SK-N-SH treated with all-trans-retinoic acid at 6 μM for 48 hours (cell line): Measurements from ENCODE around the gene RAN.
"Not testable (repeated sequence)": the region's sequence is repeated elsewhere in the genome, so short reads cannot be mapped to it uniquely, and the experiment has no call there.

ENCODE experiments used
- ATAC-seq: fragments of 200-7000 bp; cut with Tn5 transposase; 3 replicates; pipeline ENCODE4 v1.9.1; 2020; ENCODE audit warnings: mild to moderate bottlenecking, moderate library complexity
- ARNTL ChIP-seq: fragments of 450-650 bp; formaldehyde crosslinking; IDR thresholded peaks from 2 replicates; pipeline ENCODE4 v1.5.0; 2020; ENCODE audit warnings: low read depth, mild to moderate bottlenecking, moderate library complexity, borderline replicate concordance
- BACH2 ChIP-seq: fragments of 250-450 bp; sonication (Bioruptor Pico); IDR thresholded peaks from 2 replicates; pipeline ENCODE4 v1.9.0; 2021; ENCODE audit warnings: mild to moderate bottlenecking, borderline replicate concordance
- CSDC2 ChIP-seq: fragments of 250-450 bp; sonication (Bioruptor Pico); IDR thresholded peaks from 2 replicates; pipeline ENCODE4 v1.5.0; 2020; ENCODE audit warnings: mild to moderate bottlenecking, moderate library complexity
- ESRRG ChIP-seq: fragments of 250-450 bp; sonication (Bioruptor Pico); IDR thresholded peaks from 2 replicates; pipeline ENCODE4 v1.6.1; 2021; ENCODE audit warnings: mild to moderate bottlenecking
- GLIS3 ChIP-seq: fragments of 250-450 bp; sonication (Bioruptor Pico); IDR thresholded peaks from 2 replicates; pipeline ENCODE4 v1.5.0; 2020; ENCODE audit warnings: mild to moderate bottlenecking, moderate library complexity
- ISL1 ChIP-seq: fragments of 250-450 bp; sonication (Bioruptor Pico); IDR thresholded peaks from 2 replicates; pipeline ENCODE4 v2.1.2; 2022; ENCODE audit warnings: mild to moderate bottlenecking, moderate library complexity
- OSR1 ChIP-seq: fragments of 250-450 bp; sonication (Bioruptor Pico); IDR thresholded peaks from 2 replicates; pipeline ENCODE4 v1.8.0; 2022; ENCODE audit warnings: moderate library complexity, mild to moderate bottlenecking, inconsistent platforms
- PPARA ChIP-seq: fragments of 250-450 bp; sonication (Bioruptor Pico); IDR thresholded peaks from 2 replicates; pipeline ENCODE4 v1.5.0; 2020; ENCODE audit warnings: mild to moderate bottlenecking, borderline replicate concordance
- SNAI2 ChIP-seq: fragments of 250-450 bp; sonication (Bioruptor Pico); IDR thresholded peaks from 2 replicates; pipeline ENCODE4 v1.5.0; 2020; ENCODE audit warnings: mild to moderate bottlenecking, moderate library complexity
- TOX ChIP-seq: fragments of 250-450 bp; sonication (Bioruptor Pico); IDR thresholded peaks from 2 replicates; pipeline ENCODE4 v1.8.0; 2021; ENCODE audit warnings: mild to moderate bottlenecking, moderate library complexity, borderline replicate concordance
- ZC3H10 ChIP-seq: fragments of 250-450 bp; sonication (Bioruptor Pico); IDR thresholded peaks from 2 replicates; pipeline ENCODE4 v1.5.1; 2021; ENCODE audit warnings: mild to moderate bottlenecking, moderate library complexity
- ZFP3 ChIP-seq: fragments of 250-450 bp; sonication (Bioruptor Pico); IDR thresholded peaks from 2 replicates; pipeline ENCODE4 v1.5.0; 2020; ENCODE audit warnings: mild to moderate bottlenecking, moderate library complexity
- ZNF565 ChIP-seq: fragments of 450-650 bp; formaldehyde crosslinking; conservative IDR thresholded peaks from 2 replicates; pipeline ENCODE4 v1.5.0; 2020; ENCODE audit warnings: low read depth, mild to moderate bottlenecking, moderate library complexity
- ZNF70 ChIP-seq: fragments of 450-650 bp; formaldehyde crosslinking; IDR thresholded peaks from 2 replicates; pipeline ENCODE4 v1.5.0; 2020; ENCODE audit warnings: mild to moderate bottlenecking, moderate library complexity
- ZNF8 ChIP-seq: fragments of 450-650 bp; formaldehyde crosslinking; IDR thresholded peaks from 2 replicates; pipeline ENCODE4 v1.5.0; 2020; ENCODE audit warnings: mild to moderate bottlenecking, moderate library complexity
- TF ChIP-seq, protein P1 (sequence below): fragments of 250-450 bp; sonication (Bioruptor Pico); IDR thresholded peaks from 2 replicates; pipeline ENCODE4 v1.8.0; 2021; ENCODE audit warnings: low read depth, mild to moderate bottlenecking, moderate library complexity, borderline replicate concordance
- TF ChIP-seq, protein P2 (sequence below): fragments of 250-450 bp; sonication (Bioruptor Pico); IDR thresholded peaks from 2 replicates; pipeline ENCODE4 v1.8.0; 2020; ENCODE audit warnings: mild to moderate bottlenecking, moderate library complexity, borderline replicate concordance
- TF ChIP-seq, protein P3 (sequence below): fragments of 250-450 bp; sonication (Bioruptor Pico); IDR thresholded peaks from 2 replicates; pipeline ENCODE4 v1.5.1; 2021; ENCODE audit warnings: mild to moderate bottlenecking, moderate library complexity
- TF ChIP-seq, protein P4 (sequence below): fragments of 250-450 bp; sonication (Bioruptor Pico); IDR thresholded peaks from 2 replicates; pipeline ENCODE4 v1.5.1; 2020; ENCODE audit warnings: low read depth, mild to moderate bottlenecking, moderate library complexity
- TF ChIP-seq, protein P5 (sequence below): fragments of 250-450 bp; sonication (Bioruptor Pico); IDR thresholded peaks from 2 replicates; pipeline ENCODE4 v1.5.0; 2020; ENCODE audit warnings: mild to moderate bottlenecking, moderate library complexity

Gene RAN

DNA sequence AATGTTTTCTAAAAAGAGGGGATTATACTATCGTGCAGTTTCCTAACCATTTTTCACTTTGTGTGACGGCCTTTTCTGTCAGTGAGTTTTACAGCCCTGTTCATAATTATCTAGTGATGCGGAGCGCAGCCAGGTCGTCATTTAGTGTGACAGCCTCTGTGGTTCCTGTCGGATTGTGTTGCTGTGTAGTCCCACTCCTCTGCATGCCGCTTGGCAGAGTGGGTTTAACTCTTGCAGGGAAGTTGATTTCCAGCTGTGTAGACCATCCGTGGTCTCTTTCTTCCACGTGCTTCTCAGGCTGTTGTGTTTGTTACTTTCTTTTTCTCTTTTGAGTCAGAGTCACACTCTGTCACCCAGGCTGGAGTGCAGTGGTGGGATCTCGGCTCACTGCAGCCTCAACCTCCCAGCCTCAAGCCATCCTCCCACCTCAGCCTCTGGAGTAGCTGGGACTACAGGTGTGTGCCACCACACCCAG lies 8.6 kb downstream of the RAN start (continued):
- TF ChIP-seq, protein P1, sequence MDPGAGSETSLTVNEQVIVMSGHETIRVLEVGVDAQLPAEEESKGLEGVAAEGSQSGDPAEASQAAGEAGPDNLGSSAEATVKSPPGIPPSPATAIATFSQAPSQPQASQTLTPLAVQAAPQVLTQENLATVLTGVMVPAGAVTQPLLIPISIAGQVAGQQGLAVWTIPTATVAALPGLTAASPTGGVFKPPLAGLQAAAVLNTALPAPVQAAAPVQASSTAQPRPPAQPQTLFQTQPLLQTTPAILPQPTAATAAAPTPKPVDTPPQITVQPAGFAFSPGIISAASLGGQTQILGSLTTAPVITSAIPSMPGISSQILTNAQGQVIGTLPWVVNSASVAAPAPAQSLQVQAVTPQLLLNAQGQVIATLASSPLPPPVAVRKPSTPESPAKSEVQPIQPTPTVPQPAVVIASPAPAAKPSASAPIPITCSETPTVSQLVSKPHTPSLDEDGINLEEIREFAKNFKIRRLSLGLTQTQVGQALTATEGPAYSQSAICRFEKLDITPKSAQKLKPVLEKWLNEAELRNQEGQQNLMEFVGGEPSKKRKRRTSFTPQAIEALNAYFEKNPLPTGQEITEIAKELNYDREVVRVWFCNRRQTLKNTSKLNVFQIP (CRISPR knock-in tag) = no peak
- no peak for TF ChIP-seq ARNTL (CRISPR knock-in tag)
- TF ChIP-seq, protein P2, sequence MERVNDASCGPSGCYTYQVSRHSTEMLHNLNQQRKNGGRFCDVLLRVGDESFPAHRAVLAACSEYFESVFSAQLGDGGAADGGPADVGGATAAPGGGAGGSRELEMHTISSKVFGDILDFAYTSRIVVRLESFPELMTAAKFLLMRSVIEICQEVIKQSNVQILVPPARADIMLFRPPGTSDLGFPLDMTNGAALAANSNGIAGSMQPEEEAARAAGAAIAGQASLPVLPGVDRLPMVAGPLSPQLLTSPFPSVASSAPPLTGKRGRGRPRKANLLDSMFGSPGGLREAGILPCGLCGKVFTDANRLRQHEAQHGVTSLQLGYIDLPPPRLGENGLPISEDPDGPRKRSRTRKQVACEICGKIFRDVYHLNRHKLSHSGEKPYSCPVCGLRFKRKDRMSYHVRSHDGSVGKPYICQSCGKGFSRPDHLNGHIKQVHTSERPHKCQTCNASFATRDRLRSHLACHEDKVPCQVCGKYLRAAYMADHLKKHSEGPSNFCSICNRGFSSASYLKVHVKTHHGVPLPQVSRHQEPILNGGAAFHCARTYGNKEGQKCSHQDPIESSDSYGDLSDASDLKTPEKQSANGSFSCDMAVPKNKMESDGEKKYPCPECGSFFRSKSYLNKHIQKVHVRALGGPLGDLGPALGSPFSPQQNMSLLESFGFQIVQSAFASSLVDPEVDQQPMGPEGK = no peak
- TF ChIP-seq BACH2 (CRISPR knock-in tag) = no peak
- TF ChIP-seq ZFP3 (CRISPR knock-in tag) = no peak
- no peak for TF ChIP-seq ISL1 (CRISPR knock-in tag)
- TF ChIP-seq ZNF8 (CRISPR knock-in tag) = no peak
- no peak for TF ChIP-seq GLIS3 (CRISPR knock-in tag)

DNA sequence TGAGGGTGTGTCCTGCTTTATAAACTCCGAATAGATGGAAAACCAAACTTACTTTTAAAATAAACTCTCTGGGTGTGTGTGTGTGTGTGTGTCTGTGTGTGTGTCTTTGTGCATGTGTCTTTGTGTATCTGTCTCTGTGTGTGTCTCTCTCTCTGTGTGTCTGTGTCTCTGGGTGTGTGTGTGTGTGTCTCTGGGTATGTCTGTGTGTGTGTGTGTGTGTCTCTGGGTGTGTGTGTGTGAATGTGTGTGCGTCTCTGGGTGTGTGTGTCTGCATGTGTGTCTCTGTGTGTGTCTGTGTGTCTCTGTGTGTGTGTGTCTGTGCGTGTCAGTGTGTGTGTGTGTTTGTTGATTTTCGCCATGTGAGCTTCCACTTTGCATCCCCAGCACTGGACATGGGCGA lies 9.2 kb downstream of the RAN start:
- ATAC-seq = no peak
- TF ChIP-seq PPARA = no peak
- no peak for TF ChIP-seq GLIS3 (CRISPR knock-in tag)
- TF ChIP-seq ZNF70 (CRISPR knock-in tag) = no peak

DNA sequence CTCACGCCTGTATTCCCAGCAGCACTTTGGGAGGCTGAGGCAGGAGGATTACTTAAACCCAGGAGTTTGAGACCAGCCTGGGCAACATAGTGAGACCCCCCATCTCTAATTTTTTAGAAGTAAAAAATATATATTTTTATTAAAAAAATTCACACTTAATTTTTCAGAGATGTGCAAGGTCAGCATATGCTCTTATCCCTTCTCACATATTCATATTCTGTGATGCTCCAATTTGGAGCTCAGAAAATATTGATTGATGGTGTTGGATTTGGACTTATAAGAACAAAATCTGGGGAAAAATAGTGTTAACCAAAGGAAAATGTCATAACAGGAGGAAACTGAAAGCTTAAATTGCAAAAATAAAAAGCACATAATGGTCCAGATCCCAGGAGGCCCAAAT lies 9.7 kb downstream of the RAN start:
- ATAC-seq = no peak
- TF ChIP-seq, protein P3, sequence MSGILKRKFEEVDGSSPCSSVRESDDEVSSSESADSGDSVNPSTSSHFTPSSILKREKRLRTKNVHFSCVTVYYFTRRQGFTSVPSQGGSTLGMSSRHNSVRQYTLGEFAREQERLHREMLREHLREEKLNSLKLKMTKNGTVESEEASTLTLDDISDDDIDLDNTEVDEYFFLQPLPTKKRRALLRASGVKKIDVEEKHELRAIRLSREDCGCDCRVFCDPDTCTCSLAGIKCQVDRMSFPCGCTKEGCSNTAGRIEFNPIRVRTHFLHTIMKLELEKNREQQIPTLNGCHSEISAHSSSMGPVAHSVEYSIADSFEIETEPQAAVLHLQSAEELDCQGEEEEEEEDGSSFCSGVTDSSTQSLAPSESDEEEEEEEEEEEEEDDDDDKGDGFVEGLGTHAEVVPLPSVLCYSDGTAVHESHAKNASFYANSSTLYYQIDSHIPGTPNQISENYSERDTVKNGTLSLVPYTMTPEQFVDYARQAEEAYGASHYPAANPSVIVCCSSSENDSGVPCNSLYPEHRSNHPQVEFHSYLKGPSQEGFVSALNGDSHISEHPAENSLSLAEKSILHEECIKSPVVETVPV = no peak
- TF ChIP-seq, protein P2 = no peak
- TF ChIP-seq CSDC2 = no peak
- no peak for TF ChIP-seq SNAI2 (CRISPR knock-in tag)

DNA sequence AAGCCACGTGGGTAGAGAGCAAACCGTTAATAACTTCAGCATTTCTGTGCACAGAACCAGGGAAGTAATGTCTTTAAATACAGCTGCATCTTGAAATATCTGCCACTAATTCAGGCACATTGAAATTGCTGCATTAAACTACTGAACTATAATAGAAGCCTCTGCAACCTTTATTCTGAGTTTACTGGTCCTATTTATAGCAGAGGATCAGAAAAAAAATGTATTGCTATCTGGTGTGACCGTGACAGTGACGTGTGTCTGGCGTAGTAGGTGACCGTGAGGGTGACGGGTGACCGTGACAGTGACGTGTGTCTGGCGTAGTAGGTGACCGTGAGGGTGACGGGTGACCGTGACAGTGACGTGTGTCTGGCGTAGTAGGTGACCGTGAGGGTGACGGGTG lies 15.3 kb downstream of the RAN start:
- not testable (repeated sequence) for ATAC-seq

DNA sequence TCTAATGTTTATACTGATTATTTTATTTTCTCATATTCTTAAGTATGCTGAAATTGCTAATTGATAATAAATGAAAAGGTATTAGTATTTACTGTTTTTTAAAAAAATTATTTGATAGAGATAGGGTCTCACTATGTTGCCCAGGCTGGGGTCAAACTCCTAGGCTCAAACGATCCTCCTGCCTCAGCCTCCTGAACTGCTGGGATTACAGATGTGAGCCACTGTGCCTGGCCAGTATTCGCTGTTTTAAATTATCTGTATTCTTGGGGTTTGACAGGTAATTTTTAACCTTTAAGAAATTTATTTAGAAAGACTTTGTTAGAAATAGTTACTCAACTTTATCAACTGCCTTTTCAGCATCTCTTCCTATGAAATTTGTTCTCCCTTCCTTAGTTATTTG lies 32.2 kb downstream of the RAN start:
- ATAC-seq = no peak
- TF ChIP-seq ZNF70 (CRISPR knock-in tag) (no peak), ZFP3 (CRISPR knock-in tag) (no peak), OSR1 (CRISPR knock-in tag) (no peak), SNAI2 (CRISPR knock-in tag) (no peak), ZC3H10 (CRISPR knock-in tag) (no peak), PPARA (no peak), ZNF565 (CRISPR knock-in tag) (no peak), ISL1 (CRISPR knock-in tag) (no peak), ESRRG (CRISPR knock-in tag) (no peak), CSDC2 (no peak), ARNTL (CRISPR knock-in tag) (no peak), TOX (no peak)
- TF ChIP-seq, protein P3 = no peak
- TF ChIP-seq, protein P4, sequence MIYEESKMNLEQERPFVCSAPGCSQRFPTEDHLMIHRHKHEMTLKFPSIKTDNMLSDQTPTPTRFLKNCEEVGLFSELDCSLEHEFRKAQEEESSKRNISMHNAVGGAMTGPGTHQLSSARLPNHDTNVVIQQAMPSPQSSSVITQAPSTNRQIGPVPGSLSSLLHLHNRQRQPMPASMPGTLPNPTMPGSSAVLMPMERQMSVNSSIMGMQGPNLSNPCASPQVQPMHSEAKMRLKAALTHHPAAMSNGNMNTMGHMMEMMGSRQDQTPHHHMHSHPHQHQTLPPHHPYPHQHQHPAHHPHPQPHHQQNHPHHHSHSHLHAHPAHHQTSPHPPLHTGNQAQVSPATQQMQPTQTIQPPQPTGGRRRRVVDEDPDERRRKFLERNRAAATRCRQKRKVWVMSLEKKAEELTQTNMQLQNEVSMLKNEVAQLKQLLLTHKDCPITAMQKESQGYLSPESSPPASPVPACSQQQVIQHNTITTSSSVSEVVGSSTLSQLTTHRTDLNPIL (CRISPR knock-in tag) = no peak
- TF ChIP-seq, protein P5, sequence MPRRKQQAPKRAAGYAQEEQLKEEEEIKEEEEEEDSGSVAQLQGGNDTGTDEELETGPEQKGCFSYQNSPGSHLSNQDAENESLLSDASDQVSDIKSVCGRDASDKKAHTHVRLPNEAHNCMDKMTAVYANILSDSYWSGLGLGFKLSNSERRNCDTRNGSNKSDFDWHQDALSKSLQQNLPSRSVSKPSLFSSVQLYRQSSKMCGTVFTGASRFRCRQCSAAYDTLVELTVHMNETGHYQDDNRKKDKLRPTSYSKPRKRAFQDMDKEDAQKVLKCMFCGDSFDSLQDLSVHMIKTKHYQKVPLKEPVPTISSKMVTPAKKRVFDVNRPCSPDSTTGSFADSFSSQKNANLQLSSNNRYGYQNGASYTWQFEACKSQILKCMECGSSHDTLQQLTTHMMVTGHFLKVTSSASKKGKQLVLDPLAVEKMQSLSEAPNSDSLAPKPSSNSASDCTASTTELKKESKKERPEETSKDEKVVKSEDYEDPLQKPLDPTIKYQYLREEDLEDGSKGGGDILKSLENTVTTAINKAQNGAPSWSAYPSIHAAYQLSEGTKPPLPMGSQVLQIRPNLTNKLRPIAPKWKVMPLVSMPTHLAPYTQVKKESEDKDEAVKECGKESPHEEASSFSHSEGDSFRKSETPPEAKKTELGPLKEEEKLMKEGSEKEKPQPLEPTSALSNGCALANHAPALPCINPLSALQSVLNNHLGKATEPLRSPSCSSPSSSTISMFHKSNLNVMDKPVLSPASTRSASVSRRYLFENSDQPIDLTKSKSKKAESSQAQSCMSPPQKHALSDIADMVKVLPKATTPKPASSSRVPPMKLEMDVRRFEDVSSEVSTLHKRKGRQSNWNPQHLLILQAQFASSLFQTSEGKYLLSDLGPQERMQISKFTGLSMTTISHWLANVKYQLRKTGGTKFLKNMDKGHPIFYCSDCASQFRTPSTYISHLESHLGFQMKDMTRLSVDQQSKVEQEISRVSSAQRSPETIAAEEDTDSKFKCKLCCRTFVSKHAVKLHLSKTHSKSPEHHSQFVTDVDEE (CRISPR knock-in tag) = no peak

DNA sequence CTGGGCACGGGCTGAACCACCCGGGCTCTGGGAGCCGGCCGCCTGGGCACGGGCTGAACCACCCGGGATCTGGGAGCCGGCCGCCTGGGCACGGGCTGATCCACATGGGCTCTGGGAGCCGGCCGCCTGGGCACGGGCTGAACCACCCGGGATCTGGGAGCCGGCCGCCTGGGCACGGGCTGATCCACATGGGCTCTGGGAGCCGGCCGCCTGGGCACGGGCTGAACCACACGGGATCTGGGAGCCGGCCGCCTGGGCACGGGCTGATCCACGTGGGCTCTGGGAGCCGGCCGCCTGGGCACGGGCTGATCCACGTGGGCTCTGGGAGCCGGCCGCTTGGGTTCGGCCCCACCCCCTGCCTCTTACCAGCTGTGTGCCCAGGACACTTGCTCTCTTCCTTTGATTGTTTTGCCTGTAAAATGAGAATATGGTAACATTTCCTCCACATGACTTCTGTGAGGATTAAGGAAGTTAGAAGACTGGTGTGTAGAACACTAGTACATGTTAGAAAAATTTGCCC lies 33.1 kb downstream of the RAN start:
- not testable (repeated sequence) for ATAC-seq
